Measurements from ENCODE around the gene PTGDS.

PTGDS gene

GRCh38 chr9:136952321-136952850 lies 24.9 kb upstream of the PTGDS start:
- ChIA-PET POLR2A (interaction anchor here (0.7 kb wide), 1 partner anchor 40 kb away, joined by 3 read pairs; no protein-coding TSS in a partner anchor), CTCF (no interaction called here)
- no peak for DNase-seq (ENCODE audit: extremely low spot score)
- TF ChIP-seq FOXK2 (IDR thresholded peaks at IDR 0.05) (no peak), HDGF (IDR thresholded peaks at IDR 0.05; ENCODE audit: borderline replicate concordance) (no peak), BHLHE40 (IDR thresholded peaks at IDR 0.05; ENCODE audit: borderline replicate concordance) (no peak), CTBP1 (IDR thresholded peaks at IDR 0.05; ENCODE audit: borderline replicate concordance) (no peak), TARDBP (IDR thresholded peaks at IDR 0.05) (no peak), SUZ12 (IDR thresholded peaks at IDR 0.05) (no peak), LEF1 (IDR thresholded peaks at IDR 0.05; ENCODE audit: borderline replicate concordance) (no peak), ZNF384 (IDR thresholded peaks at IDR 0.05) (no peak), L3MBTL2 (conservative IDR thresholded peaks at IDR 0.05) (no peak), PKNOX1 (IDR thresholded peaks at IDR 0.05) (no peak), SP1 (IDR thresholded peaks at IDR 0.05) (no peak), FOXA1 (IDR thresholded peaks at IDR 0.05) (no peak), ELF4 (IDR thresholded peaks at IDR 0.05) (no peak), ARNT (IDR thresholded peaks at IDR 0.05) (no peak), NFRKB (IDR thresholded peaks at IDR 0.05) (no peak), FOXM1 (IDR thresholded peaks at IDR 0.05; ENCODE audit: borderline replicate concordance) (no peak)

DNA sequence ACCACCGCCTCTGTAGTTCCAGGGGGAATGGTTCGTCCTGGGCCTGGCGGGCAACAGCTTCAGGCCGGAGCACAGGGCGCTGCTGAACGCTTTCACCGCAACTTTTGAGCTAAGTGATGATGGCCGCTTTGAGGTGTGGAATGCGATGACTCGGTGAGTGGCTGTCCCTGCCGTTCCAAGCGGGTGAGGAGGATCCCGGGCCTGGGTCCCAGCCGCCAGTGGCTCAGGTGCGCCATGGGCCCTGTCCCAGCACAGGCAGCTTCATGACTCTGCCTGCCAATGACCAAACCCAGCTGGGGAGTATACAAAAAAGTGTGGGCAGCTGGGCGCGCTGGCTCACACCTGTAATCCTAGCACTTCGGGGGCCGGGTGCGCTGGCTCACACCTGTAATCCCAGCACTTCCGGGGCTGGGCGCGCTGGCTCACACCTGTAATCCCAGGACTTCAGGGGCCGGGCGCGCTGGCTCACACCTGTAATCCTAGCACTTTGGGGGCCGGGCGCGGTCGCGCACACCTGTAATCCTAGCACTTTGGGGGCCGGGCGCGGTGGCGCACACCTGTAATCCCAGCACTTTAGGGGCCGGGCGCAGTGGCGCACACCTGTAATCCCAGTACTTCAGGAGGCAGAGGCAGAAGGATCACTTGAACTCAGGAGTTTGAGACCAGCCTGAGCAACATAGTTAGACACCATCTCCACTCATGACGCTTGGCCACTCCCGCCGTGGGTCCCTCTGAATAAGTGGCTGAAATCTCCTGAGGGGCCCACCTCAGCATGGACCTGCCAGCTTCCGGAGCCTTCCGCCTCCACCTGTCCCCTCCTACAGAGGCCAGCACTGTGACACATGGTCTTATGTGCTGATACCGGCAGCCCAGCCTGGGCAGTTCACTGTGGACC lies 24.2 kb upstream of the PTGDS start:
- DNase-seq (ENCODE audit: extremely low spot score) = no peak
- TF ChIP-seq TARDBP (IDR thresholded peaks at IDR 0.05) = no peak
- TF ChIP-seq LEF1 (IDR thresholded peaks at IDR 0.05; ENCODE audit: borderline replicate concordance) = no peak
- TF ChIP-seq SP1 (IDR thresholded peaks at IDR 0.05) = no peak
- no peak for TF ChIP-seq FOXK2 (IDR thresholded peaks at IDR 0.05)
- TF ChIP-seq FOXA1 (IDR thresholded peaks at IDR 0.05) = no peak
- TF ChIP-seq ZNF384 (IDR thresholded peaks at IDR 0.05) = no peak
- no peak for TF ChIP-seq HDGF (IDR thresholded peaks at IDR 0.05; ENCODE audit: borderline replicate concordance)
- TF ChIP-seq PKNOX1 (IDR thresholded peaks at IDR 0.05) = no peak
- TF ChIP-seq L3MBTL2 (conservative IDR thresholded peaks at IDR 0.05) = no peak
- no peak for TF ChIP-seq NFRKB (IDR thresholded peaks at IDR 0.05)
- no peak for TF ChIP-seq FOXM1 (IDR thresholded peaks at IDR 0.05; ENCODE audit: borderline replicate concordance)
- TF ChIP-seq CTBP1 (IDR thresholded peaks at IDR 0.05; ENCODE audit: borderline replicate concordance) = no peak
- no peak for TF ChIP-seq BHLHE40 (IDR thresholded peaks at IDR 0.05; ENCODE audit: borderline replicate concordance)
- TF ChIP-seq ELF4 (IDR thresholded peaks at IDR 0.05) = no peak
- ChIA-PET CTCF (no interaction called here), POLR2A (interaction anchor here (0.7 kb wide), 1 partner anchor 39 kb away, joined by 3 read pairs; no protein-coding TSS in a partner anchor)

GRCh38 chr9:136953771-136954269 lies 23.5 kb upstream of the PTGDS start:
- ChIA-PET POLR2A (no interaction called here), CTCF (no interaction called here)
- DNase-seq (ENCODE audit: extremely low spot score) = no peak
- TF ChIP-seq L3MBTL2 (conservative IDR thresholded peaks at IDR 0.05) (no peak), TARDBP (IDR thresholded peaks at IDR 0.05) (no peak), SUZ12 (IDR thresholded peaks at IDR 0.05) (no peak), ARNT (IDR thresholded peaks at IDR 0.05) (no peak), SP1 (IDR thresholded peaks at IDR 0.05) (no peak), FOXK2 (IDR thresholded peaks at IDR 0.05) (no peak), PKNOX1 (IDR thresholded peaks at IDR 0.05) (no peak), FOXA1 (IDR thresholded peaks at IDR 0.05) (no peak), FOXM1 (IDR thresholded peaks at IDR 0.05; ENCODE audit: borderline replicate concordance) (no peak)

GRCh38 chr9:136954270-136955083 lies 22.8 kb upstream of the PTGDS start:
- ChIA-PET CTCF (no interaction called here), POLR2A (interaction anchor here (0.9 kb wide), 1 partner anchor 38 kb away, joined by 3 read pairs; the partner anchor contains the start of gene PAXX)
- DNase-seq (ENCODE audit: extremely low spot score) = no peak
- TF ChIP-seq L3MBTL2 (conservative IDR thresholded peaks at IDR 0.05) (no peak), ELF4 (IDR thresholded peaks at IDR 0.05) (no peak), SP1 (IDR thresholded peaks at IDR 0.05) (no peak), LEF1 (IDR thresholded peaks at IDR 0.05; ENCODE audit: borderline replicate concordance) (no peak)

- POLR2A ChIA-PET = interaction anchor here (0.9 kb wide), 1 partner anchor 37 kb away, joined by 3 read pairs; the partner anchor contains the start of gene PAXX
- TF ChIP-seq HDGF (IDR thresholded peaks at IDR 0.05; ENCODE audit: borderline replicate concordance) (no peak), PKNOX1 (IDR thresholded peaks at IDR 0.05) (no peak)
- CTCF ChIA-PET = no interaction called here
- no peak for DNase-seq (ENCODE audit: extremely low spot score)
Measured at GRCh38 chr9:136955202-136955942, 21.9 kb upstream of the PTGDS start.
